HCT116 (cell line): ENCODE data around the gene SERPINB12. TPM values are rescaled to one million over a fixed set of nuclear protein-coding genes. Genes with fewer than 3 reads are reported as not detected.

Experiments
- ATAC-seq: fragments of 200-7000 bp; cut with Tn5 transposase; 2 replicates; pipeline ENCODE4 v1.9.1; 2020; ENCODE audit warnings: mild to moderate bottlenecking, moderate library complexity
- BruUV-seq: library from RNA; stranded (reverse); fragments of 400-500 nt; replicated peaks from 2 replicates; lab custom pipeline; 2021; lab: Mats Ljungman, UMichigan
- CTCF ChIA-PET: fragments of 300-600 bp; sonication (Branson Sonifier 250); formaldehyde crosslinking; loops from one replicate; lab custom pipeline; 2021; ENCODE audit warnings: antibody characterized with exemption; lab: Charles Lee
- POLR2A ChIA-PET: fragments of 300-600, 350-600 bp; sonication (Branson Sonifier 250); formaldehyde crosslinking; loops from one replicate; lab custom pipeline; 2021; ENCODE audit warnings: antibody characterized with exemption; lab: Charles Lee
- RAD21 ChIA-PET, 2 experiments: fragments of 300-600 bp; sonication (Branson Sonifier 250); formaldehyde crosslinking; loops; one replicate each; lab custom pipeline; 2023; ENCODE audit warnings: low total read pairs in 2 of 2; ENCODE audit not compliant: uncharacterized antibody in 2 of 2, unreplicated experiment in 2 of 2, low non-redundant PET in 1 of 2; lab: Charles Lee
- DNase-seq: peaks from one replicate; pipeline ENCODE4 v3.0.0-alpha.2; 2010; ENCODE audit warnings: low read depth, low spot score
- H2AFZ ChIP-seq: fragments of 200-600 bp; shearing (Covaris generic), sonication (generic); 2 replicates; pipeline ENCODE4 v1.6.1; 2017; ENCODE audit warnings: low read depth, mixed run types, mixed read lengths, antibody characterized with exemption, low read length; ENCODE audit not compliant: poor library complexity, severe bottlenecking
- H3K27ac ChIP-seq: 2 replicates; pipeline ENCODE4 v1.5.1; 2012; ENCODE audit warnings: low read depth, low read length
- H3K27me3 ChIP-seq: fragments of 200-600 bp; sonication (generic); 2 replicates; pipeline ENCODE4 v1.6.1; 2016; ENCODE audit warnings: mixed run types, low read length, mixed read lengths; ENCODE audit not compliant: insufficient read depth
- H3K36me3 ChIP-seq, 2 experiments: fragments of 200-500 bp in 1 of 2; fragments of 200-600 bp in 1 of 2; sonication (Bioruptor generic) in 1 of 2; sonication (generic) in 1 of 2; 2 replicates each; pipeline versions ENCODE4 v1.5.1 to v1.6.1; 2014 to 2016; ENCODE audit warnings: low read length in 2 of 2, inconsistent platforms in 1 of 2, mixed read lengths in 1 of 2, mixed run types in 1 of 2; ENCODE audit not compliant: insufficient read depth in 2 of 2, control insufficient read depth in 1 of 2
- H3K4me1 ChIP-seq, 2 experiments: fragments of 200-600 bp in 1 of 2; sonication (generic) in 1 of 2; 2 replicates each; pipeline versions ENCODE4 v1.5.1 to v1.6.1; 2012 to 2017; ENCODE audit warnings: low read length in 2 of 2, inconsistent platforms in 1 of 2, mild to moderate bottlenecking in 1 of 2, mixed read lengths in 1 of 2, mixed run types in 1 of 2, moderate library complexity in 1 of 2; ENCODE audit not compliant: insufficient read depth in 2 of 2, control insufficient read depth in 1 of 2
- H3K4me2 ChIP-seq: fragments of 200-600 bp; sonication (generic); 2 replicates; pipeline ENCODE4 v1.6.1; 2017; ENCODE audit warnings: mixed run types, low read length, mixed read lengths
- H3K4me3 ChIP-seq, 2 experiments: fragments of 200-600 bp in 1 of 2; sonication (generic) in 1 of 2; replicated peaks in 1 of 2; 2 replicates each; pipeline ENCODE4 v1.5.1; 2011 to 2016; ENCODE audit warnings: low read length in 2 of 2, control low read depth in 1 of 2, low read depth in 1 of 2, mild to moderate bottlenecking in 1 of 2, mixed read lengths in 1 of 2, mixed run types in 1 of 2
- H3K79me2 ChIP-seq: fragments of 200-600 bp; sonication (generic); 2 replicates; pipeline ENCODE4 v1.6.1; 2017; ENCODE audit warnings: mild to moderate bottlenecking, mixed run types, low read length, moderate library complexity, mixed read lengths; ENCODE audit not compliant: insufficient read depth
- H3K9ac ChIP-seq: fragments of 200-600 bp; sonication (generic); 2 replicates; pipeline ENCODE4 v1.6.1; 2016; ENCODE audit warnings: low read length, mixed read lengths
- H3K9me2 ChIP-seq: fragments of 200-600 bp; sonication (generic), shearing (Covaris generic); 2 replicates; pipeline ENCODE4 v1.6.1; 2017; ENCODE audit warnings: mixed run types, mild to moderate bottlenecking, moderate library complexity; ENCODE audit not compliant: insufficient read depth
- H3K9me3 ChIP-seq, 2 experiments: fragments of 200-500 bp in 1 of 2; fragments of 200-600 bp in 1 of 2; sonication (Bioruptor generic) in 1 of 2; sonication (generic) in 1 of 2; 2 replicates each; pipeline ENCODE4 v1.6.1; 2014 to 2017; ENCODE audit warnings: low read length in 2 of 2, mixed read lengths in 2 of 2, inconsistent platforms in 1 of 2, low read depth in 1 of 2, mild to moderate bottlenecking in 1 of 2, mixed run types in 1 of 2, moderate library complexity in 1 of 2; ENCODE audit not compliant: control insufficient read depth in 1 of 2, insufficient read depth in 1 of 2
- H4K20me1 ChIP-seq: fragments of 200-600 bp; sonication (generic), shearing (Covaris generic); 2 replicates; pipeline ENCODE4 v1.6.1; 2017; ENCODE audit warnings: mixed run types, mild to moderate bottlenecking, moderate library complexity; ENCODE audit not compliant: insufficient read depth
- ATF3 ChIP-seq: IDR thresholded peaks from 2 replicates; pipeline ENCODE4 v1.6.1; 2012
- CBX3 ChIP-seq: IDR thresholded peaks from 2 replicates; pipeline ENCODE4 v1.6.1; 2012; ENCODE audit warnings: low read depth
- EZH2 ChIP-seq: fragments of 200-600 bp; sonication (generic); IDR thresholded peaks from 2 replicates; pipeline ENCODE4 v1.6.1; 2017; ENCODE audit warnings: antibody characterized with exemption, mixed run types
- FOSL1 ChIP-seq: IDR thresholded peaks from 2 replicates; pipeline ENCODE4 v1.6.1; 2012; ENCODE audit warnings: low read depth
- POLR2A ChIP-seq: IDR thresholded peaks from 2 replicates; pipeline ENCODE4 v1.7.0; 2011; ENCODE audit warnings: borderline replicate concordance; ENCODE audit not compliant: insufficient read depth, insufficient read length; ENCODE audit errors: extremely low read depth
- POLR2AphosphoS5 ChIP-seq: IDR thresholded peaks from 2 replicates; pipeline ENCODE4 v1.6.1; 2011; ENCODE audit warnings: mild to moderate bottlenecking, low read depth, low read length, moderate library complexity
- ZBTB33 ChIP-seq: IDR thresholded peaks from 2 replicates; pipeline ENCODE4 v1.6.1; 2011; ENCODE audit warnings: mild to moderate bottlenecking, low read length, moderate library complexity; ENCODE audit not compliant: insufficient replicate concordance; ENCODE audit errors: extremely low read depth
- ZFX ChIP-seq: fragments of 450-650 bp; IDR thresholded peaks from 2 replicates; pipeline ENCODE4 v1.6.1; 2017
- intact Hi-C: fragments of 100-400 bp; cut with micrococcal nuclease; formaldehyde crosslinking; loops from 2 replicates; pipeline ENCODE4 v1.10.0; 2022
- total RNA-seq: library from RNA; stranded (reverse); gene quantifications from one replicate; pipeline ENCODE4 v1.2.1, GENCODE V29; 2021; ENCODE audit not compliant: unreplicated experiment

The SERPINB12 gene
- total RNA-seq, 1 experiment from 2014 or later = not detected

- POLR2A ChIA-PET = no interaction called here
- H3K36me3 ChIP-seq = no peaks in the 10 kb centered on the region
- no peak overlapping the region for H3K4me3 ChIP-seq
- DNase-seq = no peak
- no peaks in the 10 kb centered on the region for H3K9me3 ChIP-seq
- H3K9ac ChIP-seq = no peak overlapping the region
- RAD21 ChIA-PET = no interaction called here
- no peak overlapping the region for H3K4me2 ChIP-seq
- intact Hi-C loops = no loop called here
- no peaks in the 10 kb centered on the region for H4K20me1 ChIP-seq
- no peaks in the 10 kb centered on the region for H3K27me3 ChIP-seq
- no peaks in the 10 kb centered on the region for H3K4me1 ChIP-seq
- H3K9me2 ChIP-seq = no peaks in the 10 kb centered on the region
- no peak overlapping the region for H2AFZ ChIP-seq
- CTCF ChIA-PET = interaction anchor here (1.5 kb wide), 1 partner anchor 43 kb away, joined by 3 read pairs; no protein-coding TSS in a partner anchor
- H3K79me2 ChIP-seq = no peaks in the 10 kb centered on the region
- H3K27ac ChIP-seq = no peak overlapping the region
- TF ChIP-seq CBX3 = no peak
- TF ChIP-seq ATF3 = no peak
- TF ChIP-seq POLR2A = no peak
- no peak for TF ChIP-seq ZBTB33
- no peak for ATAC-seq
- no TSS peak for BruUV-seq
Measured at GRCh38 chr18:63534615-63535014, 7.6 kb upstream of the SERPINB12 start.

- RAD21 ChIA-PET = no interaction called here
- no peaks in the 10 kb centered on the region for H3K9me3 ChIP-seq
- no peaks in the 10 kb centered on the region for H3K9me2 ChIP-seq
- no peaks in the 10 kb centered on the region for H3K4me1 ChIP-seq
- no peaks in the 10 kb centered on the region for H3K27me3 ChIP-seq
- no peak overlapping the region for H3K4me2 ChIP-seq
- no peak overlapping the region for H3K9ac ChIP-seq
- no peak for TF ChIP-seq FOSL1
- no peak for TF ChIP-seq EZH2
- TF ChIP-seq POLR2AphosphoS5 = no peak
- no peak for TF ChIP-seq ZFX
- no peak for TF ChIP-seq ZBTB33
- CTCF ChIA-PET = no interaction called here
- no peak overlapping the region for H3K4me3 ChIP-seq
- no peaks in the 10 kb centered on the region for H3K79me2 ChIP-seq
- no peak overlapping the region for H2AFZ ChIP-seq
- intact Hi-C loops = no loop called here
- POLR2A ChIA-PET = no interaction called here
- DNase-seq (no peak), ATAC-seq (no peak)
- no peaks in the 10 kb centered on the region for H4K20me1 ChIP-seq
- no TSS peak for BruUV-seq
- no peaks in the 10 kb centered on the region for H3K36me3 ChIP-seq
- no peak overlapping the region for H3K27ac ChIP-seq
Measured at GRCh38 chr18:63539904-63540510, 2.2 kb upstream of the SERPINB12 start.
